GM19467 (cell line): Measurements from ENCODE around the gene EEPD1.

Experiments
- ATAC-seq: cut with Tn5 transposase; IDR thresholded peaks from one replicate; pipeline ENCODE4 v1.9.1; 2021; ENCODE audit warnings: mild to moderate bottlenecking, moderate library complexity; ENCODE audit not compliant: unreplicated experiment

Gene EEPD1

DNA sequence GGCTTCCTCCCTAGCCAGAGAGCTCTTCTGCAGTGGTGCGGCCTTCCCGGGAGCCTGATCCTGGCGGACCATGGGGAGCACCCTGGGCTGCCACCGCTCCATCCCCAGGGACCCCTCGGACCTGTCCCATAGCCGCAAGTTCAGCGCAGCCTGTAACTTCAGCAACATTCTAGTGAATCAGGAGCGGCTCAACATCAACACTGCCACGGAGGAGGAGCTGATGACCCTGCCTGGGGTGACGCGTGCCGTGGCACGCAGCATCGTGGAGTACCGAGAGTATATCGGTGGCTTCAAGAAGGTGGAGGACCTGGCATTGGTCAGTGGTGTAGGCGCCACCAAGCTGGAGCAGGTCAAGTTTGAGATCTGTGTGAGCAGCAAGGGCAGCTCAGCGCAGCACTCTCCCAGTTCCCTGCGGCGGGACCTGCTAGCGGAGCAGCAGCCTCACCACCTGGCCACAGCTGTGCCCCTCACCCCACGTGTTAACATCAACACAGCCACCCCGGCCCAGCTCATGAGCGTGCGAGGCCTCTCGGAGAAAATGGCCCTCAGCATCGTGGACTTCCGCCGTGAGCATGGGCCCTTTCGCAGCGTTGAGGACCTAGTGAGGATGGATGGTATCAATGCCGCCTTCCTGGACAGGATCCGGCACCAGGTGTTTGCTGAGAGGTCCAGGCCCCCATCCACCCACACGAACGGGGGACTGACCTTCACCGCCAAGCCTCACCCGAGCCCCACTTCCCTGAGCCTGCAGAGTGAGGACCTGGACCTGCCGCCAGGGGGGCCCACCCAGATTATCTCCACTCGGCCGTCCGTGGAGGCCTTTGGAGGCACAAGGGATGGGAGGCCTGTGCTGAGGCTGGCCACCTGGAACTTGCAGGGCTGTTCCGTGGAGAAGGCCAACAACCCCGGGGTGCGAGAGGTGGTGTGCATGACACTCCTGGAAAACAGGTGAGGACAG, 1.5 kb downstream of the EEPD1 start:
- no peak for ATAC-seq

DNA sequence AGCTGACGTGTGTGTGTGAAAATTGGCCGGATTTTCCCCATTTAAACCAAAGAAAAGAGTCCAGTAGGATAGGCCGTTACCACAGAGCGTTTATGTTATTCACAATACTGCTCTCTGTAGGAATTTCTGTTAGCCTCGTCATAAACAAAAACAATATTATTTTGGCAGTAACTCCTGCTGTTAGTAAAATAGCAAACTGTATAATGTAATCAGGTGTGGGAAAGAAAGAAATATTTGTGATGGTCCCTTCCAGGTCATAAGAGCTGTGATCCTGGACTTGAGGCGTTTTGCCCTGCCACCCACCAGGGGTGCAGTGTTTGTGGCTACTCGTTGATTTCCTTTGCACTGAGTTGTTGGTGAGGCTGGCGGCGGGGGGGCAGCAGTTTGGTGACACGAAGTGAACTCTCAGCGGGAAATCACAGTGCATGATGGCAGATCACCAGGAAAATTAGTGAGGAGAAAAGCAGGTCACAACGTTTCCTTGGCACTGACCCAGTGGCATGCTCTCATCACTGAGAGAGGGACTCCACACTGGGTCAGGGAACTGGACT, 2.8 kb downstream of the EEPD1 start:
- ATAC-seq = no peak

DNA sequence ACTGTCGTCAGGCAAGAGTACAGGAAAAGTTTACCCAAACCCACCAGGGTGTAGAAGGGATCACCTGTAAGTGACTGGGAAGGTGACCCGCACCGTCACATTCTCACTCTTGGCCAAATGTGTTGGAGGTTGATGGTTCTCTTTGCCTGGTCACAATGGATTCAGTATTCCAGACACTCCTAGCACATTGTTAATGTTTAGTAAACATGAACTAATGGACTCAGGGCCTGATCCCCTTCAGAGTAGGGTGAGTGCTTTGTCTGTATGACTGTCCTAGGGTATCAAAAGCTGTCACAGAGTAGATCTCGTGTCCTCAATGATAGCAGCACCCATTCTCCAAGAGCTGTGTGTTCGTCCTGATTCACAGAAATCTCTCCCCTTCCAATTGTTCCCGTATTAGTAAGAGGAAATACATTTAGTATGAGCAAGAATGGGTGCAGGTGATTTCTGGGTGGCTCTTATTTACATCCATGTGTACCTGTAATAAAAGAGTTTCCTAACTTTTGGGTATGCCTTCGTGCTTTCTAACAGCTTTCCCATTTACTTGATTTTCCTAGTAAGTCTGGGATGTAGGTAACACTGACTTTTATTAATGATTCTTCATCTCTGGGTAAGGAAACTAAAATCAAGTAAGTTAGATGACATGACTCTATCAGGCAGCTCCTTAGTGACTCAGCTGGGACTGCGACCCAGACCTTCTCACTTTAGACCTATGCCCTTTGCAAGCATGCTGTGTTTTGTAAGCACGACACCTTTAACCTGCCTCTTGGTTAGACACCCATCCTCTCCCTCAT, 4.7 kb downstream of the EEPD1 start:
- ATAC-seq = no peak

DNA sequence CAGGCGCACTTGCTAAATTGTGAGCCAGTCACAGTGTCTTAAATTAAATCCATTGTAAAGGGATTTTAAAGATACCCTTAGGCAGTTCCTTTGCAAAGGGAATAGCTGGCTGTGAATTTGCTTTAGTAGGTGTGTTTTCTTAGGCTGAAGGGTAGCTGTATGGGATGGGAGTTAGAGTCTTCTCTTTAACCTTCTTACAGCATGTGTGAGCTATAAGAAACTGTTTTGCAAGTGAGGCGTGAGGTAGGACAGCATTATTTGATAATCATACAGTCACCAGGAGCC, 5.2 kb downstream of the EEPD1 start:
- no peak for ATAC-seq

DNA sequence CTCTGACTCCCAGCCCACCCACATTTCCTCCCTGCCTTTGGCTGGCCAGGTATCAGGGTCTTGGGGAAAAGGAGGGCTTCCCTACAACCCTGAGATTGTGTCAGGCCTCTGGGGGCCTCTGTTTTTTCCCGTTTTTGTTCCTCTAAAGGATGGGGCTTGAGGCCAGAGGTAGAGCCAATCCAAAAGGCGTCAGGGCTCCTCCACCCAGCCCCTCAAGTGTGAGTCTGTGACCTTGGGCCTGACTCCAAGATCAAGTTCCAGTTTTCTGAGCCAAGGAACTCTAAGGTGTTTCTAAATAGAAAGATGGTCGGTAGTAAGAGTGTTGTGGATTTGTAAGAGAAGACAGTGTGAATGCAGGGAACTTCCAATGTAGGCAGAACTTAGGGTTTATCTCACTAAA, 6.6 kb downstream of the EEPD1 start:
- ATAC-seq = no peak

DNA sequence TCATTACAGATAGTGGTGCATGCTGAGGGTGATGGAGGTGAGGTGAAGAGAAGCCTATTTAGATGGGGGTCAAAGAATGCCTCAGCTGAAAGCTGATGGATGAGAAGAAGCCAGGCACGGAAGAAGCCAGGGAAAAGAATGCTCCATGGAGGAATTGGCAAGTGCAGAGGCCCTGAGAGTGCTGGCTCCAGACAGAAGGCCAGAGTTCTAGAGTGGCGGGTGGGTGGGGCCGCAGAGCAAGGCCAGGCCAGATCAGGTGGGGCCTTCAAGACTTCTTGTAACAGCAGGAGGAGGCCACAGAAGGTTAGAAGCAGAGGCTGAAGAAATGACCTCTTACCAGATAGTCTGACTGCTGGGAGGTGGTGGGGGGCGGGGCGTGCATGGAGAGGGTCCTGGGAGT, 7.3 kb downstream of the EEPD1 start:
- ATAC-seq = no peak

DNA sequence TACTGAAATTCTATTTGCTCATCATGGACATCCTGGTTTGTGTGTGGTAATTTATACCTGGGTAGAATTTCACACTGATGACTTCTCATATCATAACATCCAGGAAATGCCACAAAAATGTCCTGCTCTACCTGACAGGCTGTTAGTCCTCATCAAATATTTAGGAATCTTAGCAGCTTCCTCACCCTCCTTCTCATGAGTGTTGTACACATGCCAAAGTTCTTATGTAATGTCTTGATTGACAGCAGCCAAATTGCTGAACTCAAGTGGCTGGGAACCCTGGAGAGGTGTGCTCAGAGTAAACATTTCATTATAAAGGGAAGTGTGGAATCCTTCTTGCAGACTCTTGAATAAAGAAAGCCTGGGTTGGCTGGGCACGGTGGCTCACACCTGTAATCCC, 8.9 kb downstream of the EEPD1 start:
- ATAC-seq = no peak

DNA sequence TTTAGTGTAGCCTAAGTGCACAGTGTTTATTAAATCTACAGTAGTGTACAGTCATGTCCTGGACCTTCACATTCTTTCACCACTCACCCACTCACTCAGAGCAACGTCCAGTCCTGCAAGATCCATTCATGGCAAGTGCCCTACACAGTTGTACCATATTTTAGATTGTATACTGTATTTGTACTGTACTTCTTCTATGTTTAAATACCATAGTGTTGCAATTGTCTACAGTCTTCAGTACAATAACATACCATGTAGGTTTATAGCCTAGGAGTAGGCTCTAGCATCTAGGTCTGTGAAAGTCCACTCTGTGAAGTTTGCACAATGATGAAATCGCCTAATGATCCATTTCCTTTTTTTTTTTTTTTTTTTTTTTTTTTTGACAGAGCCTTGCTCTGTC, 12.0 kb downstream of the EEPD1 start:
- ATAC-seq = no peak

DNA sequence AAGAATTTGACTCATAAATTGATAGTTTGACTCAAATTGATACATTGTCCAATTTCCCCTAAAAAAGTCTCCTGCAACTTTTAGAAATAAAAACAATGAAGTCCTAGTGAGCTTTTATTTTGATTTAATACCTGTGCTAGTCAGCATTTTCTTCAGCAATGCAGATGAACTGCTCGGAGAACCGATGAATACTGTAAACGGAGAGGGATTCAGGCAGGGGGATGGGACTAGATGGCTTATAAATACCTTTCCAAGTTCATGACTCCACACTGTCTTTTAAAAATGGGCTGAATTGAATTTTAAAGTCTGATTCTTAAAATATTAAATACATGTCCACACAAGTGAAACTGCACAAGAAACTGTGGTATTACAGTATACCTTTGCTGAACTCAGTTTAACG, 12.7 kb downstream of the EEPD1 start:
- ATAC-seq = no peak

DNA sequence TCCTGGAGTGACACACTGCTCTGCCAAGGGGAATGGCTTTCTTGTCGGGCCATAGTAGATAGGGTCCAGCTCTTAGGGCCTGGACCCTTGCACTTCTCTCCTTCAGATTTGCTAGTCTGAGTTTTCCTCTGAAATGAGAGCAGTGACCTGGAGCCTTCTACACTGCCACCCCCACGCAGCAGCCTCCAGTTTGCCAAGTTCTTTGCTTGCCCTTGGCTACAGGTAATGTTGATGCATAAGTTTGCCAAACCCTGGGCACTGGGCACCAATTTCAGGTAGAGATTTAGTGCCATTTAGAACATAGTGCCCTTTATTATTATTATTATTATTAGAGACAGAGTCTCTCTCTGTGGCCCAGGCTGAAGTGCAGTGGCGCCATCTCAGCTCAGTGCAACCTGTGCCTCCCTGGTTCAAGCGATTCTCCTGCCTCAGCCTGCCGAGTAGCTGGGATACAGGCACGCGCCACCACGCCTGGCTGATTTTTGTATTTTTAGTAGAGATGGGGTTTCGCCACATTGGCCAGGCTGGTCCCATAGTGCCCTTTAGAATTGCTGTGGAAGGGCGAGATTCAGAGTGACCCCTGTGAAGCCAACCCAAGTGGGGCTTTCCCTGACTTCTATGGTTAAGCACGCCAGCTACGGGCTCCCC, 14.5 kb downstream of the EEPD1 start:
- ATAC-seq = no peak

DNA sequence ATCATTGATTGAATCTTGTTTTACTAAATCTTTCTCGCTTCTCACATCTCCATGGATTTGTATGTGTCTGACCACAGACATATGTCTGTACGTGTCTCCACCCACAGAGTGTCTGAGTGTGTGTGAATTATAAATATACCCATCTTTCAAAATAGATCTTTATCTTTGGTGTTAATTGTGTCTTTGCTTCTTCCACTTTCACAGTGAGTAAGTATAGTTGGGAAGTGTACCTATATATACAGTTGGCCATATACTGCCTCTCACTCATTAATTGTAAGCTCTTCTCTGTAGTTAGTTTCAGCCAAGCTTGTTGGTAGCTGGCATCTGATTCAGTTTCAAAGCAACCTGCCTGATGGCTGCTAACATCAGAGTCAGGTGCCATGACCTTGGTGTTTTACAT, 18.4 kb downstream of the EEPD1 start:
- ATAC-seq = no peak

DNA sequence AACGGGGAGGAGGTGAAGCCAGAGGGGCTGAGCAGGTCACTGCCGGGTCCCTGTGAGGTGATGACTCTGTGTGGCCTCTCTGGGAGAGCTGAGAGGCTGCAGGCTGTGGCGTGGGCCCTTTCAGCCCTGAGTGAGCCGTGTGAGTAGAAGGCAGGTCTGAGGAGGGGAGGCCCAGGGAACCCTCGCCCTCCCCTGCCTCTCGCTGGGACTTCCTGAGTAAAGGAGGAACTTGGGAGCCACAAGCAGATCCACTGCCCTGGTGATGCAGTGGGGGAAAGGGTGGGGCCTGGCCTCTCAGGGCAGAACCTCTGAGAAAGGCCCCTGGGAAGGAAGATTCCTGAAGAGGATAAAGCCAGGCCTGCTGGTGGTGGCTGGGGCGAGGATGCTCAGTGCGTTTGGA, 22.8 kb downstream of the EEPD1 start:
- no peak for ATAC-seq

DNA sequence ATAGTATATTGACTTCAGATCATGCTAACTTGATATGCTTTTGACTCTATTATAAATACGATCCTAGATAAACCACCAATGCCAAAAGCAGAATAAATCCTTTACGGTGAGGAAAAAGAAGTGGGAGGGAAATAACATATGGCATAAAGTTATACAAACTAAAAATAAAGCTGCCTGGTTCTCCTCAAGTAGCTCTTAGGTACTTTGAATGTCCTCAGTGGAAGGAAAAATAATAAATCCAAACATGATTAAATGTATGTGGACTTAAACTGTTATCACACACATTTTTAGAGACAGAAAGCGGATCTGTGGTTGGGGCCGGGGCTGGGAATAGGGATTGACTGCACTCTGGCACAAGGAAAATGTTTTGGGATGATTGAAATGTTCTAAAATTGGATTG, 23.6 kb downstream of the EEPD1 start:
- no peak for ATAC-seq

DNA sequence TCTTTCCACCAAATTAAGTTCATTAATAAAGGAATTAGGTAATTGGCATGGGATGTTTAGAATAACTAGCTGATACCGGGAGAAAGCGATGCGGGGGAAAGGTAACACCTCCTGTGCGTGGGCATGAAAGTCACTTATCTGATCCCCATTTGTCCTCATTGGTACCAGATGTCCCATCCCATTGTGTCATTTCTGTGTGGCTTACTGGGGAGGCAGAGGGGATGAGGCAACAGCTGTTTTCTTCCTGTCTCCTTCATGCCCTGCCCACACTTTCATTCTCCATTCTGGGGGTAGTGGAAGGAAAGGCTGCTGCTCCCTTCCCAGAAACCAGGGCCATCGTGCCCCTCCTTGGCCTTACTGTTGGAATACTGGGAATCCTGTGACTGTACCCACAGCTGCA, 27.1 kb downstream of the EEPD1 start:
- ATAC-seq = no peak

DNA sequence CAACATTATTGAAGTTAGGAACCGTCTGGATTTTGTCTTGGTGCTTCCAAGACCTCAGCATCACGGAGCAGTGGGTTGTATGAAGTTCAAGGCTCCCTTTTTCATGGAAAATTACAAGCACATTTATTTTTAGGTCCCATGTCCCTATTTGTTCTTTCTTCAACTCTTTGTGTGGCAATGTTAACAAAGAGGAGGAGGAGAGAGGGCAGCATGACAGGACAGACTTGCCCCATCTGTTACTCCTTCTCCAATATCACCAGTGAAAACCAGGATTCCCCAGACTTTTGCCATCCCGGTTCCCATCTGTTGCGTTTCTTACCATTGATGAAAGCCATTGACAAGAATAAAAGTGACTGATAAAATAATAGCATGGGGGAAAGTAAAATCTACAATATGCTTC, 28.6 kb downstream of the EEPD1 start:
- no peak for ATAC-seq

DNA sequence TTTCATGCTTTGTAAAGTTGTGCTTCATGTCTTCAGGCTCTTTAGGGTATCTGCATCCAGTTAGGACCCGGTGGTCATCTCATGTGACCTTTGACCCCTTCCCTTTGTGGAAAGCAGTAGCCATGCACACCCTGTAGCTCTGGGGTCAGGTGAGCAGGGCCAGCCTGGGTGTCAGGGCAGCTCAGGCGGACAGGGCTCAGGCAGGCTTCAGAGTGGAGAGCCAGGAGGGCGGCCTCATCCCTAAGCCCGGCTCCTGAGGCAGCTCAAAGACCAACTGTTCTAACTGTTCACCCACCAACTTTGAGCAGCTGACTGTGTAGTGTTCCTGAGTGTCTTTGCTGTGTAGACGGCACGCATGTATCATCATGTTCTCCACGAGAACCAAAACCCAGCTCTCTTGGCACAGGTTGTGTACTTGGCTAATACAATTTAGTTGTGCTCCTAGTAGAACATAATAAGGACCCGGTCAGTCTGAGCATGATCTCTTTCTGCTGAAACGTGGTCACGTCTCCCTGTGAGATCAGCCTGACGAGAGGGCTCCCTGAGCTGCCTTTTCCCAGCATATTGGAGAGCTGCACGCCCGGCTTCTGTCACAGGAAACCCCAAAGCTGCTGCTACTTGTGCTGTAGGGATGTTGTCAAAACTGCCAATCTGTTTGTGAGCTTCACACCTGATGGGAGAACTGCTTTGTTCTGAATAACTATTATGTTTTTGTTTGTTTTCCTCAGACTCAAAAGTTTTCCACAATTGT, 30.0 kb downstream of the EEPD1 start:
- no peak for ATAC-seq

DNA sequence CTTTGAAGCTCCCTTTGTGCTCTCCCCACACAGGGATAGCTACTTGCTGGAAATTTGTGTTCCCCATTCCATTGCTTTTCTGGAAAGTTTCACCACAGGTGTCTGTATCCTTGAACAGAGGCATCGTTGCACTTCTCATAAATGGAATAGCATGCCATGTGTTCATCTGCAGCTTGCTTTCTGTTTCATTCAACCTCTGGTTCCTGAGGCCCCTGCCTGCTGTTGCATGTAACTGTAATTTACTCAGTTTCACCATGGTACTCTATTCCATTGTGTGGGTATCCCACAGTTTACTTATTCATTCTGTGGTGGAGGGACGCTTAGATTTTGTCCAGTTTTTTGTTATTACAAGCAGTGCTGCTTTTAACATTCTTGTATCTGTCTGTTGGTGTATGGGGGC, 32.0 kb downstream of the EEPD1 start:
- ATAC-seq = no peak

DNA sequence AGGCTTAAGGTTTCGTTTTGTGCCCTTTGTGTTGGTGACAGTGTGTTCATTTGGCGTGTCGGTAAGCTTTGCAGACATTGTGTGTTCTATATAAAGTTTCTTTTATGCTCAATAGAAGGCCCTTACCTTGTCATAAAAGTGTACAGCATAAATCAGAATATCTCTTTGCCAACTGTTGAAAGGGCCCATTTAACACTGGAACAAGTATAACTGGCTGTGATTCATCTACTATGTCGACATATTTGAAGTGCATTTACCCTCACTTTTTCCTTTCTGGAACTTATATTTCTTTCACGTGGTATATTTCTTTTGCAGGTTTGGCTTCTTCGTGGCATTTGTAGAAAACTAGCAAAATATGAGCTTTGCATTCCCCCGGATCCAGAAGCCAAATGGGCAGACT, 32.7 kb downstream of the EEPD1 start:
- ATAC-seq = no peak

DNA sequence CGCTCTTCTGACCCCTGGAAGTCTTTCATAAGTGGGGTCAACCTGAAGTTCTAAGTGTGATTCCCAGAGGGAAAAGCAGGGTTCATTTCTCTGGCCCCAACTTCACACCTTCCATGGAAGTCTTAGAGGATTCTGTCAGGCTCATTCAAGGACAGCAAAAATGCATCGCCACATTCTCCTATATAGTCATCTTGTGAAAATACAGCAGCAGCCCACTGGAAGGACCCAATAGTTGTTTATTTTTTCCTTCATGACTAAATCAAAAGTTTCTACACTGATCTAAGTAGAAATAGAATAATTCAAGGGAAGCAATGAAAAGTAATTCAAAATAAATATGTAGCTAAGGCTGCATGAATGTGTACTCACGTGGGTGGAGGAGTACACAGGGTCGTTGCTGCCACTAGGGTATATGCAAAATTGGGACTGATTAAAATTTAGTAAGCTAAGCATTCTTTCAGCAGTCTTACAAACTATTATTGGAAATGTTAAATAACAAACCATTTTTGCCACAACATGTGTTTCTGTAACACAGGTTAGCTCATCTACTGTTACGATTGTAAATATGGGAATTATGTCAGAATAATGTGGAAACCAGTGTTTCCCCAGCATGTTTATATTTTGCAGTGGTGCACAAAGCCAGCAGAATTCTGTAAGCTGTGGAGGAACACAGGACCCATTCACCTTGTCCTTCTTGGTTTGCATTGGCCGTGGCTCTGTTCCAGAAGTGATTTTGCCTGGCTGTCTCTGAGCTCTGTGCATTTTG, 33.5 kb downstream of the EEPD1 start:
- no peak for ATAC-seq

DNA sequence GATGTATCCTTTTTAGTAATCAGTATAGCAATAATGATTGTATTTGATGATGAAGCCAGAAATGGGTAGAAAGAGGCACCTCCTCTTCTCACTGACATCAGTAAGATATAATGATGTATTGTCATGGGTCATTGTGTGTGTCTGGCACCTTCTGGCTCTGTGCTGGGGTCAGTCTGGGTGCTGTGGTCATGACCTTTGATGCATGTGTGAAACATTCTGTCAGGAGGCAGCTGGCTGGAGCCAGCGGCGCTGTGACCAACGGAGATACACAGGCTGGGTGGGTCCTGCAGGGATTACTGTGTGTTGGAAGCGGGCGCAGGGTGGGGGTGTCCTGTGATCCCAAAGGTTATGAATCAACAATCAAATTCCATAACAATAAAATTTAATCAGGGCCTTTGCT, 35.2 kb downstream of the EEPD1 start:
- no peak for ATAC-seq
